ENCODE data around the gene RAB11A.

RAB11A gene

GRCh38 chr15:65918357-65918920, 49.1 kb downstream of the RAB11A start:
- DNase-seq, result no peak

GRCh38 chr15:65918945-65919344, 49.7 kb downstream of the RAB11A start:
- DNase-seq, result no peak

DNA sequence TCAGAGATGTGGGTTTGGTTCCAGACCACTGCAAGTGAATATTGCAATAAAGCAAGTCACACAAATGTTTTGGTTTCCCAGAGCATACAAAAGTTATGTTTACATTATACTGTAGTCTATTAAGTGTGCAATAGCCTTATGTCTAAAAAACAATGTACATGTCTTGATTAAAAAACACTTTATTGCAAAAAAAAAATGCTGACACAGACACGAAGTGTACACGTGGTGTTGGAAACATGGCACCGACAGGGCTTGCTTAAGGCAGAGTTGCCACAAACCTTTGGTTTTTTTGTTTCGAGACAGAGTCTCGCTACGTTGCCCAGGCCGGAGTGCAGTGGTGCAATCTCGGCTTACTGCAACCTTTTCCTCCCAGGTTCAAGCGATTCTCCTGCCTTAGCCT, 50.1 kb downstream of the RAB11A start:
- no peak for DNase-seq

DNA sequence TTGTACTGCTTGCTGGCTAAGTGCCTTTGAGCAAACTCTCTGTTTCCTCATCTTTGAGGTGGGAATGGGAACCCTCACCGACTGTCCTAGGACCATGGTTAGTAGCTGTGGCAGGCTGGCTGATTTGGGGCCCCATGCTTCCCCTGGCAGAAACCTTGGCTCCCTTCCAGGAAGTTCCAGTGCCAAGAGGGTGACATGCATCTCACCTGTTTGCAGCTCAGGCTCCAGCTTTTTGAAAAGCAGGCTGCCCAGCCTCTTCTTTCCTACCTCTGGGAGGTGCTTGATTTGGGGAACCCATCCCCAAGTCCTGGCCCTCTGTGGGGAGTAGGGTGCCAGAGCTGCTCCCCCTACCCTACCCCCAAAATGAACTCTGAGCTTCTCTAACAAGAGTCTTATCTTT, 50.8 kb downstream of the RAB11A start:
- no peak for DNase-seq

GRCh38 chr15:65920825-65921309, 51.6 kb downstream of the RAB11A start:
- DNase-seq, result no peak

GRCh38 chr15:65921780-65922179, 52.5 kb downstream of the RAB11A start:
- DNase-seq, result no peak

- DNase-seq, result no peak
Observed at GRCh38 chr15:65922621-65923020, 53.3 kb downstream of the RAB11A start.

DNA sequence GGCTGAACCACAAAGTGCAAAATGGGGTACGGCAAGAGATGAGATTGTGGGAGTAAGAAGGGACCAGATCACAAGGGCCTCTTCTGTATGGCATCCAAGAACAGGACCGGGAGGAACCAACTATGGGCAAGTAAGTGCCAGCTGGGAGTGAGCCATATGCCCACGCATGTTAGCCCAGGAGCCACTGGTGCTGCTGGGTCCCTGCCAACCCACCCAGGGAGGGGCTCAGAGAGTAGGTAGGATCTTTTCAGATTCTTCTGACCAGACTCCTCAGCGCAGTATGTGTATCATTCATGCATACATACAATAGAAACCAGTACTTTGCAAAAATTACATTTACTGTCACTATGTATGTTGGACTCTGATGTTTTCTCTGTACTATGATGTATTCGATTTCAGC, 54.0 kb downstream of the RAB11A start:
- no peak for DNase-seq

GRCh38 chr15:65924004-65924403, 54.7 kb downstream of the RAB11A start:
- no peak for DNase-seq

- no peak for DNase-seq
Observed at GRCh38 chr15:65925338-65925737, 56.0 kb downstream of the RAB11A start.

DNA sequence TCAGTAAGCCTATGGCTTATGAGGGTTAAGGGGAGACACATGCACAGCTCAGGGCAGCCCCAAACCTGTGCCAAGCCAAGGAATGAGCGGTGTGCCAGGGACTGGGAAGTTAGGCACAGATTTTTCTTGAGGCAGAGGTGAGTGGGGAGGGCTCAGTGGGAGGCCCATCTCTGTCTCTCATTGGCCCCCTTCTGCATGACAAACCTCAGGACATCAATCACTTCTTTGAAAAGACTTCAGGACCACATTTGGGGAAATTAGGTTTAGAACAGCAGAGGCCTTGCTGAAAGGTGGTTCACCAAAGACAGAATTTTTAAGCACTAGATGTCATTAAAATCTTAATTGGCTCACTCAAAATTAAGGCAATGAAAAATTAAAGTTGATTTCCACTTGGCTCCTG, 57.2 kb downstream of the RAB11A start:
- DNase-seq, result no peak

GRCh38 chr15:65926899-65927298, 57.6 kb downstream of the RAB11A start:
- no peak for DNase-seq

DNA sequence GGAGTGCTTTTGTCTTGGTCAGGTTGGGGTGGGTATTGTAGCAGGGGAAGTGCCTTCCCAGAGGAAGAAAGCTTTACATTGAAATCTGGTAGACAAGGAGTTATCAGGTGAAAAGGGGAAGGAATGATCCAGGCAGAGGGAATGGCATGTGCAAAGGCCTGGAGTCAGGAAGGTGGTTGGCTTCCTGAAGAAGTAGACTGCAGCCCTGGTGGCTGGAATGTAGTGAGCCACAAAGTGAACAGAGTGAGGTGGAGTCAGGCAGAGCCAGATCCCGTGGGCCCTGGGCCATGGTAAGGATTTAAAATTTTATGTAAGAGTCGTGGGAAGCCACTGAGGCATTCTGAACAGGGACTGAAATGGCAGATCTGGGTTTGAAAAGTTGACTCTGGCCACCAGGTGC, 58.3 kb downstream of the RAB11A start:
- no peak for DNase-seq

- no peak for DNase-seq
Observed at GRCh38 chr15:65929573-65929972, 60.3 kb downstream of the RAB11A start.

DNA sequence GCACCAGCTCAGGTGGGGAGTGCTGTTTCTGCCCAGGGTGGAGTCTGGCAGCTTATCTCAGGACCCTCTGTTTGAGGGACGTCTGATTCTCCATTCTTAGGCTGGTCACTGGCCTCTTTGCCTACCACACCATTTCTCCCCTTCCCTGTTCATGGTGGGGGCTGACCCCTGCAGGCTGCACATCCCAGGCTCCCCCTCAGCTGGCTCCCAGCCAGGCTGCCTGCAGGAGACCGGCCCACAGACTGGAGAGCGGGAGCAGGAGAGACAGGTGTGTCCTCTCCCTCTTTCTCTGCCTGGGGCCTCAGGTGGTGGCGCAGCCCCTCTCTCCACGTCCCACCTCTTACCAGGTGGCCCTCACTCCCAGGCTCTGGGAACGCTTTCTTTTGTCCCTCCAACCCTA, 60.8 kb downstream of the RAB11A start:
- DNase-seq, result no peak

- no peak for DNase-seq
Observed at GRCh38 chr15:65931221-65931620, 61.9 kb downstream of the RAB11A start.

DNA sequence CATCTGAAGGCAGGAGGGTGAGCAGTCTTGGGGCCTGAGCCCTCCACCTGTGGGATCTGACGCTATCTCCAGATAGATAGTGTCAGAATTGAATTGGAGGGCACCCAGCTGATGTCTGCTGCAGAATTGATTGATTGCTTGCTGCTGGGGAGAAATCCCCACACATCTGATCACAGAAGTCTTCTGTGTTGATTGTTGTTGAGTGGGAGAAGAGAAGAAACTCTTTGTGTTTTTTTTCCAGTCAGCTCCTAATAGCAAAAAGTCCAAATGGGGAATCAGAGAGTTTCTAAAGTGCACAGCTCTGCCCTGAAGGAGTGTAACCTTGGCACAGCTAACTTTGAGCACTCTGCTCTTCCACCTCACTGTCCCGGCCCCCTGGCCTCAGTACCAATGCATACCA, 66.1 kb downstream of the RAB11A start:
- no peak for DNase-seq

- no peak for DNase-seq
Observed at GRCh38 chr15:65936282-65936681, 67.0 kb downstream of the RAB11A start.

- no peak for DNase-seq
Observed at GRCh38 chr15:65937054-65937453, 67.8 kb downstream of the RAB11A start.

GRCh38 chr15:65937476-65937875, 68.2 kb downstream of the RAB11A start:
- DNase-seq, result no peak

GRCh38 chr15:65938604-65939003, 69.3 kb downstream of the RAB11A start:
- no peak for DNase-seq

DNA sequence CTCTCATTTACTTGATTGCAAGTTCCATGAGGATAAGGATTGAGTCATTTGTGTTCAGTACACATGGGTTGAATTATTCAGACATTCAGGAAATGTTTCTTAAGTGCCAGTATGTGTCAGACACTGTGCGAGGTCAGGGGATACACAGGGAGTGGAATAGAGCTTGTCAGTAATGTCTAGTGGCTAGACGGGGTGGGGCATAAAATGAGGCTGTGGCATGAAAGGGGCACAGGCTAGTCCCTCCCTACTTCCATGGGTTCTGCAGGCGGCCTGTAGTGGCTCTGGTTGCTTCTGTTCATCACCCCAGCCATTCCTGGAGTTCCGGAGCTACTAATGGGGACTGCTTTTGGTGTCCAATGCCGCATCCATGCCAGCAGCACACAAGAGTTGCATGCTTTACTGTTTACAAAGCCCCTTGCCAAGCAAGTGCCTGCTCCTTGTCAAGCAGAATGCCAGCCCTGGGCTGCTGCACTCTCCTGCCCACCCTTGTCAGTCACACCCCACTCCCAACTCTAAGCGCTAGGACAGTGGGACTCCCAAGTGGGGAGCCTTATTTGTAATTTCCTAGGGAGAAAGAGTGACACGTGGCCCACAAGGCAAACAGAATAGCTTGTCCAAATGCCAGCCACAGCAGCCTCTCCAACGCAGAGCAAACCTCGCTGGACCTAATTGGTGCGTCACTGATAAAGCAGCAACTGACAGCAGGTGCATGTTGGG, 70.8 kb downstream of the RAB11A start:
- DNase-seq, result no peak

DNA sequence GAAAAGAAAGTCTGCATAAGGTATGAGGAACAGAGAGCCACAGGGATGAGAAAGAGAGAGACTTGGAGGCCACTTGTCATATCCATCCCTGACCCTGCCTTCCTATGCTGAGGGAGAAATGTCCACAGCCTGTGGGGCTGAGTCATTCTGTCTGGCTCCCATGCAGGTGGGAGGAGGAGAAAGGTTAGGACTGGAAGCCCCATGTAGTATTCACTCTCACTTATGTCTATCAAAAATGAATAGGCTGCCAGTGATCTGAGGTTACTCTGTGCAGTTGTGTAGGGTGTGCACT, 71.3 kb downstream of the RAB11A start:
- DNase-seq, result no peak

Data from Kasumi-1 (cell line).